H1 (cell line): Measurements from ENCODE around the gene ST8SIA5. TPM values are rescaled to one million over a fixed set of nuclear protein-coding genes. Genes with fewer than 3 reads are reported as not detected.

Experiments used
- CTCF ChIA-PET: fragments of 300-600 bp; sonication (Branson Sonifier 250); formaldehyde crosslinking; loops from one replicate; lab custom pipeline; 2021; ENCODE audit not compliant: partially characterized antibody; lab: Charles Lee
- POLR2A ChIA-PET: fragments of 300-600 bp; sonication (Branson Sonifier 250); formaldehyde crosslinking; loops from one replicate; lab custom pipeline; 2021; ENCODE audit warnings: inconsistent platforms; ENCODE audit not compliant: partially characterized antibody; lab: Charles Lee
- DNase-seq, 2 experiments: peaks; one replicate each; pipeline versions ENCODE4 v3.0.0 to v3.0.0-alpha.2; 2010 to 2022; ENCODE audit warnings: low spot score in 2 of 2, low read depth in 1 of 2, mixed read lengths in 1 of 2
- FAIRE-seq: peaks from 2 replicates; lab custom pipeline; 2011; peaks lifted over from hg19 to GRCh38; lab: Jason Lieb, UNC
- H2AFZ ChIP-seq: 2 replicates; pipeline ENCODE4 v1.8.1; 2012; ENCODE audit warnings: low read length, inconsistent platforms
- H2AK5ac ChIP-seq: 2 replicates; pipeline ENCODE4 v1.6.1; 2013; ENCODE audit warnings: low read depth, low read length
- H2BK120ac ChIP-seq: replicated peaks from 2 replicates; pipeline ENCODE3; 2013; ENCODE audit warnings: low read depth, low read length, inconsistent platforms
- H2BK12ac ChIP-seq: 2 replicates; pipeline ENCODE4 v1.6.1; 2013; ENCODE audit warnings: low read depth, low read length
- H2BK15ac ChIP-seq: 2 replicates; pipeline ENCODE4 v1.6.1; 2013; ENCODE audit warnings: low read length
- H2BK20ac ChIP-seq: 2 replicates; pipeline ENCODE4 v1.6.1; 2013; ENCODE audit warnings: low read length
- H2BK5ac ChIP-seq: 2 replicates; pipeline ENCODE4 v1.6.1; 2013; ENCODE audit warnings: low read depth, low read length
- H3K14ac ChIP-seq: 2 replicates; pipeline ENCODE4 v1.6.1; 2013; ENCODE audit warnings: inconsistent platforms; ENCODE audit not compliant: insufficient read length
- H3K18ac ChIP-seq: 2 replicates; pipeline ENCODE4 v1.6.1; 2013; ENCODE audit warnings: low read length; ENCODE audit errors: extremely low read depth
- H3K23ac ChIP-seq: 2 replicates; pipeline ENCODE4 v1.6.1; 2013; ENCODE audit warnings: inconsistent platforms; ENCODE audit not compliant: insufficient read length
- H3K23me2 ChIP-seq: 2 replicates; pipeline ENCODE4 v1.6.1; 2013; ENCODE audit warnings: low read depth, low read length
- H3K27ac ChIP-seq: 2 replicates; pipeline ENCODE4 v1.6.1; 2011; ENCODE audit warnings: low read depth, low read length, inconsistent platforms
- H3K27me3 ChIP-seq, 4 experiments: replicated peaks in 1 of 4; 1 replicate in 1 of 4; 2 replicates in 3 of 4; pipeline versions ENCODE4 v1.6.1 to v1.8.1; 2011 to 2013; ENCODE audit warnings: low read length in 3 of 4, mild to moderate bottlenecking in 3 of 4, inconsistent platforms in 2 of 4, mixed read lengths in 2 of 4, moderate library complexity in 1 of 4; ENCODE audit not compliant: control insufficient read depth in 3 of 4, insufficient read depth in 3 of 4; ENCODE audit errors: extremely low read depth in 1 of 4
- H3K36me3 ChIP-seq, 4 experiments: 2 replicates each; pipeline versions ENCODE4 v1.6.1 to v1.8.1; 2011 to 2013; ENCODE audit warnings: mild to moderate bottlenecking in 4 of 4, low read length in 3 of 4, moderate library complexity in 2 of 4, control low read depth in 1 of 4, inconsistent platforms in 1 of 4; ENCODE audit not compliant: insufficient read depth in 4 of 4, control insufficient read depth in 2 of 4
- H3K4ac ChIP-seq: replicated peaks from 2 replicates; pipeline ENCODE3; 2013; ENCODE audit warnings: low read length, low read depth, mixed read lengths, inconsistent platforms; ENCODE audit not compliant: insufficient read length
- H3K4me1 ChIP-seq, 4 experiments: replicated peaks in 1 of 4; 1 replicate in 1 of 4; 2 replicates in 3 of 4; pipeline versions ENCODE4 v1.6.1 to v1.8.1; 2011 to 2013; ENCODE audit warnings: low read length in 3 of 4, inconsistent platforms in 2 of 4, mixed read lengths in 1 of 4; ENCODE audit not compliant: insufficient read depth in 4 of 4, control insufficient read depth in 3 of 4
- H3K4me2 ChIP-seq, 2 experiments: 2 replicates each; pipeline versions ENCODE4 v1.6.1 to v1.8.1; 2011 to 2013; ENCODE audit warnings: low read depth in 2 of 2, low read length in 2 of 2, control low read depth in 1 of 2, inconsistent platforms in 1 of 2, mild to moderate bottlenecking in 1 of 2; ENCODE audit not compliant: insufficient read depth in 1 of 2
- H3K4me3 ChIP-seq, 4 experiments: fragments of 200-600, 300-600 bp in 1 of 4; sonication (generic), shearing (Covaris generic), sonication (Bioruptor Twin) in 1 of 4; 2 replicates each; pipeline versions ENCODE4 v1.5.1 to v1.8.1; 2011 to 2016; ENCODE audit warnings: low read length in 4 of 4, low read depth in 3 of 4, control low read depth in 2 of 4, inconsistent platforms in 2 of 4, mild to moderate bottlenecking in 2 of 4, mixed read lengths in 1 of 4, moderate library complexity in 1 of 4; ENCODE audit not compliant: insufficient read depth in 2 of 4; ENCODE audit errors: extremely low read depth in 1 of 4
- H3K56ac ChIP-seq: replicated peaks from 2 replicates; pipeline ENCODE3; 2013; ENCODE audit warnings: low read depth, mild to moderate bottlenecking, mixed read lengths, low read length, inconsistent platforms; ENCODE audit not compliant: insufficient read length
- H3K79me1 ChIP-seq: 2 replicates; pipeline ENCODE4 v1.6.1; 2013; ENCODE audit warnings: low read depth, low read length, control low read depth
- H3K79me2 ChIP-seq, 2 experiments: 2 replicates each; pipeline versions ENCODE4 v1.6.1 to v1.8.1; 2012 to 2013; ENCODE audit warnings: low read length in 2 of 2, mild to moderate bottlenecking in 2 of 2, inconsistent platforms in 1 of 2; ENCODE audit not compliant: insufficient read depth in 2 of 2, control insufficient read depth in 1 of 2
- H3K9ac ChIP-seq, 4 experiments: replicated peaks in 1 of 4; 1 replicate in 1 of 4; 2 replicates in 3 of 4; pipeline versions ENCODE4 v1.6.1 to v1.8.1; 2011 to 2013; ENCODE audit warnings: low read depth in 3 of 4, low read length in 3 of 4, control low read depth in 2 of 4, mild to moderate bottlenecking in 2 of 4, moderate library complexity in 2 of 4, inconsistent platforms in 1 of 4; ENCODE audit errors: extremely low read depth in 1 of 4
- H3K9me3 ChIP-seq, 2 experiments: 2 replicates each; pipeline versions ENCODE4 v1.6.1 to v1.8.1; 2012 to 2013; ENCODE audit warnings: mild to moderate bottlenecking in 2 of 2, moderate library complexity in 2 of 2, control low read depth in 1 of 2, inconsistent platforms in 1 of 2, low read depth in 1 of 2, low read length in 1 of 2, mixed read lengths in 1 of 2; ENCODE audit not compliant: insufficient read depth in 2 of 2
- H4K20me1 ChIP-seq, 2 experiments: replicated peaks in 1 of 2; 2 replicates each; pipeline versions ENCODE3 to v1.8.1; 2011 to 2013; ENCODE audit warnings: inconsistent platforms in 2 of 2, low read length in 2 of 2, mild to moderate bottlenecking in 1 of 2; ENCODE audit not compliant: insufficient read depth in 2 of 2, control insufficient read depth in 1 of 2
- H4K5ac ChIP-seq: 2 replicates; pipeline ENCODE4 v1.6.1; 2013; ENCODE audit warnings: low read length, low read depth, mixed read lengths, inconsistent platforms; ENCODE audit not compliant: insufficient read length
- H4K8ac ChIP-seq: 2 replicates; pipeline ENCODE4 v1.8.0; 2013; ENCODE audit warnings: mild to moderate bottlenecking, moderate library complexity, low read length, inconsistent platforms; ENCODE audit not compliant: insufficient read depth; ENCODE audit errors: extremely low read depth
- H4K91ac ChIP-seq: replicated peaks from 2 replicates; pipeline ENCODE3; 2013; ENCODE audit warnings: low read length, mixed read lengths, inconsistent platforms; ENCODE audit not compliant: insufficient read length
- FOSL1 ChIP-seq: IDR thresholded peaks from 2 replicates; pipeline ENCODE4 v1.6.1; 2011; ENCODE audit warnings: mild to moderate bottlenecking, low read depth, low read length, moderate library complexity; ENCODE audit not compliant: insufficient read depth
- JUN ChIP-seq: IDR thresholded peaks from 2 replicates; pipeline ENCODE4 v1.6.1; 2011; ENCODE audit warnings: low read depth, mild to moderate bottlenecking, improper control_type of control experiment, low read length
- KDM4A ChIP-seq: IDR thresholded peaks from one replicate; pipeline ENCODE4 v1.7.1; 2012; ENCODE audit warnings: low read depth, mild to moderate bottlenecking, moderate library complexity, low read length, inconsistent platforms; ENCODE audit not compliant: severe bottlenecking
- KDM5A ChIP-seq: fragments of 200-600 bp; IDR thresholded peaks from 2 replicates; pipeline ENCODE4 v1.7.1; 2012; ENCODE audit warnings: mild to moderate bottlenecking, low read length, inconsistent platforms, mixed read lengths
- MAFK ChIP-seq: IDR thresholded peaks from 2 replicates; pipeline ENCODE4 v1.6.1; 2012; ENCODE audit warnings: low read depth, mild to moderate bottlenecking, improper control_type of control experiment, low read length
- MAX ChIP-seq: IDR thresholded peaks from 2 replicates; pipeline ENCODE4 v1.6.1; 2012; ENCODE audit warnings: inconsistent platforms
- NANOG ChIP-seq: IDR thresholded peaks from 2 replicates; pipeline ENCODE4 v1.6.1; 2011; ENCODE audit warnings: low read length, low read depth, mild to moderate bottlenecking, inconsistent platforms; ENCODE audit not compliant: insufficient read depth, poor library complexity, severe bottlenecking
- NRF1 ChIP-seq: IDR thresholded peaks from 2 replicates; pipeline ENCODE4 v1.6.1; 2011; ENCODE audit warnings: mild to moderate bottlenecking, low read depth, low read length, improper control_type of control experiment
- PHF8 ChIP-seq: fragments of 200-600 bp; sonication (generic); conservative IDR thresholded peaks from 2 replicates; pipeline ENCODE4 v1.7.1; 2012; ENCODE audit warnings: low read depth, mild to moderate bottlenecking, inconsistent platforms, low read length, moderate library complexity
- SIN3A ChIP-seq, 2 experiments: IDR thresholded peaks in 1 of 2; conservative IDR thresholded peaks in 1 of 2; 2 replicates each; pipeline ENCODE4 v1.6.1; 2011 to 2012; ENCODE audit warnings: low read length in 2 of 2, improper control_type of control experiment in 1 of 2, low read depth in 1 of 2, mild to moderate bottlenecking in 1 of 2
- SP2 ChIP-seq: IDR thresholded peaks from 2 replicates; pipeline ENCODE4 v1.6.1; 2012; ENCODE audit warnings: mild to moderate bottlenecking, low read length, inconsistent platforms
- YY1 ChIP-seq: IDR thresholded peaks from 2 replicates; pipeline ENCODE4 v1.6.1; 2011; ENCODE audit warnings: low read depth, mild to moderate bottlenecking, low read length
- WGBS, 2 experiments: shearing (Covaris generic) in 1 of 2; methylation state at CpG; one replicate each; pipeline versions ENCODE4 v1.1.6 to v1.1.7; 2013 to 2015; ENCODE audit warnings: low lambda C conversion rate in 2 of 2, mixed read lengths in 2 of 2, inconsistent platforms in 1 of 2, low coverage in 1 of 2, missing lambda C conversion rate in 1 of 2; ENCODE audit not compliant: insufficient replicate concordance in 2 of 2, insufficient coverage in 1 of 2, insufficient read length in 1 of 2; ENCODE audit errors: extremely low coverage in 1 of 2, missing lambda C conversion rate in 1 of 2; 5-methylcytosine and 5-hydroxymethylcytosine counted together
- polyA plus RNA-seq, 7 experiments: library from polyadenylated mRNA; depleted of rRNA in 3 of 7; stranded (reverse) in 5 of 7; unstranded in 2 of 7; fragments of >200 nt in 5 of 7; fragments of 200-250 nt in 2 of 7; gene quantifications; 1 replicate in 5 of 7; 2 replicates in 1 of 7; 4 replicates in 1 of 7; pipeline versions ENCODE4 v1.2.1 to v1.2.3, GENCODE V29; 2011 to 2013; ENCODE audit warnings: missing spikeins in 2 of 7, mixed read lengths in 2 of 7
- total RNA-seq: library from RNA; stranded (reverse); fragmentation: NEBNext Ultra II Directional; extraction: Animal tissue kit (Norgen Biotek cat#: 25700); gene quantifications from 2 replicates; pipeline ENCODE4 v1.2.1, GENCODE V29; 2021

Gene ST8SIA5
- total and polyA plus RNA-seq, 2 of the 8 experiments (the other 6 are each of a cell fraction or from before 2014, with no cell fraction given) = 2.4 to 6.3 TPM

GRCh38 chr18:46676182-46676835, 80.5 kb downstream of the ST8SIA5 start:
- H3K4me1 ChIP-seq = peaks cover 0 to 8% (median 2%) of the 10 kb centered on the region in 4 experiments; a peak in 4 of 7 replicates
- H2BK20ac ChIP-seq = no peak overlapping the region
- ChIA-PET CTCF (interaction anchor here (0.5 to 5.7 kb wide), 4 partner anchors 9 to 239 kb away, joined by 4 to 38 read pairs (median 4); no protein-coding TSS in a partner anchor), POLR2A (no interaction called here)
- H3K23me2 ChIP-seq = no peaks in the 10 kb centered on the region
- no peak overlapping the region for H3K56ac ChIP-seq
- H4K91ac ChIP-seq = no peak overlapping the region
- H3K27me3 ChIP-seq = no peaks in the 10 kb centered on the region
- H3K9me3 ChIP-seq = no peaks in the 10 kb centered on the region
- H3K36me3 ChIP-seq = no peaks in the 10 kb centered on the region
- H3K23ac ChIP-seq = no peak overlapping the region
- no peaks in the 10 kb centered on the region for H3K79me2 ChIP-seq
- 0 out of 7 replicates have a peak overlapping the region, but pooled peaks of 1 of the 4 experiments have one; percentile 9 for H3K9ac ChIP-seq
- H4K5ac ChIP-seq = no peak overlapping the region
- peak in 1 of 2 experiments; percentile 23 for DNase-seq
- H2BK15ac ChIP-seq = no peak overlapping the region
- H3K4me3 ChIP-seq = no peak overlapping the region
- no peak for FAIRE-seq
- H3K79me1 ChIP-seq = no peaks in the 10 kb centered on the region
- no peak overlapping the region for H2BK12ac ChIP-seq
- no peak overlapping the region for H4K8ac ChIP-seq
- H2AFZ ChIP-seq = no peak overlapping the region; the same call in 1 of the 2 replicates
- H3K4me2 ChIP-seq = no peak overlapping the region
- H3K18ac ChIP-seq = no peak overlapping the region
- WGBS, 2 experiments = 87% methylated on average over 15 of the region's 15 CpGs; no CpG with 5 or more reads in 1 of the 2 experiments
- no peak overlapping the region for H2BK5ac ChIP-seq
- no peak overlapping the region for H2BK120ac ChIP-seq
- no peak overlapping the region for H3K4ac ChIP-seq
- H4K20me1 ChIP-seq = no peaks in the 10 kb centered on the region
- H3K27ac ChIP-seq = no peak overlapping the region
- no peak overlapping the region for H3K14ac ChIP-seq
- H2AK5ac ChIP-seq = no peak overlapping the region; the same call in 1 of the 2 replicates
- no peak for TF ChIP-seq PHF8
- no peak for TF ChIP-seq NANOG
- TF ChIP-seq FOSL1 = no peak
- no peak for TF ChIP-seq SP2
- TF ChIP-seq MAX = peak; percentile 50
- no peak for TF ChIP-seq KDM5A
- no peak for TF ChIP-seq MAFK
- no peak for TF ChIP-seq KDM4A
- TF ChIP-seq JUN = no peak
- TF ChIP-seq NRF1 = no peak
- TF ChIP-seq SIN3A (conservative IDR thresholded peaks at IDR 0.05 in 1 of 2, IDR thresholded peaks at IDR 0.05 in 1 of 2; ENCODE audit: low read depth in 1 of 2, low read length in 2 of 2) = 0 out of 4 replicates have a peak, but pooled peaks of 1 of the 2 experiments have one; percentile 22
- 0 out of 2 replicates have a peak, but pooled peaks have one; percentile 5 for TF ChIP-seq YY1
